Effector memory CD8-positive, alpha-beta T cell (primary cell): ENCODE data around the gene ATF3.
"Not testable (repeated sequence)": the region's sequence is repeated elsewhere in the genome, so short reads cannot be mapped to it uniquely, and the experiment has no call there.

Experiments
- ATAC-seq: fragments of 150-1000 bp; cut with Tn5 transposase; replicated peaks from 2 replicates; pipeline ENCODE4 v1.10.0; 2021; ENCODE audit warnings: mild to moderate bottlenecking, moderate library complexity
- DNase-seq, 3 experiments: peaks; one replicate each; pipeline ENCODE4 v3.0.0; 2021
- H3K27ac Mint-ChIP-seq, 2 donors: one replicate each; pipeline ENCODE4 v1.8.0; 2022; ENCODE audit warnings: mild to moderate bottlenecking in 2 of 2, mixed read lengths in 2 of 2, moderate library complexity in 2 of 2
- H3K27me3 Mint-ChIP-seq, 2 donors: one replicate each; pipeline ENCODE4 v1.8.0; 2022; ENCODE audit warnings: mixed read lengths in 2 of 2
- H3K36me3 Mint-ChIP-seq: one replicate; pipeline ENCODE4 v1.8.0; 2022; ENCODE audit warnings: mild to moderate bottlenecking, moderate library complexity, mixed read lengths; ENCODE audit not compliant: insufficient read depth
- H3K4me1 Mint-ChIP-seq, 2 donors: one replicate each; pipeline ENCODE4 v1.8.0; 2022; ENCODE audit warnings: low read depth in 2 of 2, mixed read lengths in 2 of 2
- H3K4me3 Mint-ChIP-seq, 2 donors: one replicate each; pipeline ENCODE4 v1.8.0; 2022; ENCODE audit warnings: mild to moderate bottlenecking in 2 of 2, mixed read lengths in 2 of 2, moderate library complexity in 2 of 2
- H3K9me3 Mint-ChIP-seq, 2 donors: one replicate each; pipeline ENCODE4 v1.8.0; 2022; ENCODE audit warnings: mixed read lengths in 2 of 2

ATF3 gene

GRCh38 chr1:212646588-212646987 is 38.0 kb downstream of the ATF3 start:
- DNase-seq: no peak
- Mint-ChIP-seq H3K9me3 (no peaks in the 10 kb centered on the region), H3K27ac (no peak overlapping the region), H3K4me3 (no peak overlapping the region), H3K4me1 (no peaks in the 10 kb centered on the region), H3K36me3 (no peaks in the 10 kb centered on the region), H3K27me3 (peaks cover under 1 to 45% of the 10 kb centered on the region in 2 donors)
- ATAC-seq: no peak

- H3K4me1 Mint-ChIP-seq: no peaks in the 10 kb centered on the region
- H3K27ac Mint-ChIP-seq: no peak overlapping the region
Measured at GRCh38 chr1:212647004-212647403, 38.4 kb downstream of the ATF3 start.

DNA sequence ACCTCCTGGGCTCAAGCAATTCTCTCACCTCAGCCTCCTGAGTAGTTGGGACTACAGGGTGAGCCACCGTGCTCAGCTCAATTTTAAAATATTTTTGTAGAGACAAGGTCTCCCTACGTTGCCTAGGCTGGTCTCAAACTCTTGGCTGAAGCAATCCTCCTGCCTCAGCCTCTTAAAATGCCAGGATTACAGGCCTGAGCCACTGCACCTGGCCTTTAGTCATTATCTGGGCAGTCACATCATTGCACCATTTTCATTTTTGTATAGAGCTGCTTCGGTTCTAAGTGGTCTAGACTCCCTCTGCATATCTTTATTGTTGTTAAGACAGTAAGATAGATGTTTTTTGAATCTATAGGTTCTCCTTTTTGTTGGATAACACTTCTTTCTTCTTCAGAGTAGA is 39.9 kb downstream of the ATF3 start:
- Mint-ChIP-seq H3K4me1 (no peaks in the 10 kb centered on the region), H3K4me3 (no peak overlapping the region), H3K36me3 (no peaks in the 10 kb centered on the region)

More at GRCh38 chr1:212647004-212647403, 38.4 kb downstream of the ATF3 start:
- Mint-ChIP-seq H3K4me3 (no peak overlapping the region), H3K27me3 (peaks cover 0 to 46% of the 10 kb centered on the region in 2 donors), H3K36me3 (no peaks in the 10 kb centered on the region), H3K9me3 (no peaks in the 10 kb centered on the region)
- ATAC-seq: no peak
- no peak for DNase-seq

GRCh38 chr1:212649020-212649419 is 40.5 kb downstream of the ATF3 start:
- H3K27me3 Mint-ChIP-seq: peaks cover 3 to 52% of the 10 kb centered on the region in 2 donors
- H3K27ac Mint-ChIP-seq: no peak overlapping the region
- H3K9me3 Mint-ChIP-seq: no peaks in the 10 kb centered on the region
- no peak for DNase-seq
- no peak overlapping the region for H3K4me3 Mint-ChIP-seq
- H3K36me3 Mint-ChIP-seq: no peaks in the 10 kb centered on the region
- no peak for ATAC-seq
- no peaks in the 10 kb centered on the region for H3K4me1 Mint-ChIP-seq

More for the DNA sequence above, 39.9 kb downstream of the ATF3 start:
- Mint-ChIP-seq H3K27me3 (peaks cover 0 to 50% of the 10 kb centered on the region in 2 donors), H3K9me3 (no peaks in the 10 kb centered on the region), H3K27ac (no peak overlapping the region)
- no peak for DNase-seq
- ATAC-seq: no peak

GRCh38 chr1:212650228-212650627 is 41.7 kb downstream of the ATF3 start:
- Mint-ChIP-seq H3K4me1 (no peaks in the 10 kb centered on the region), H3K9me3 (no peaks in the 10 kb centered on the region), H3K27me3 (peaks cover 12 to 52% of the 10 kb centered on the region in 2 donors), H3K36me3 (no peaks in the 10 kb centered on the region), H3K4me3 (no peak overlapping the region), H3K27ac (no peak overlapping the region)
- DNase-seq (no peak), ATAC-seq (no peak)

DNA sequence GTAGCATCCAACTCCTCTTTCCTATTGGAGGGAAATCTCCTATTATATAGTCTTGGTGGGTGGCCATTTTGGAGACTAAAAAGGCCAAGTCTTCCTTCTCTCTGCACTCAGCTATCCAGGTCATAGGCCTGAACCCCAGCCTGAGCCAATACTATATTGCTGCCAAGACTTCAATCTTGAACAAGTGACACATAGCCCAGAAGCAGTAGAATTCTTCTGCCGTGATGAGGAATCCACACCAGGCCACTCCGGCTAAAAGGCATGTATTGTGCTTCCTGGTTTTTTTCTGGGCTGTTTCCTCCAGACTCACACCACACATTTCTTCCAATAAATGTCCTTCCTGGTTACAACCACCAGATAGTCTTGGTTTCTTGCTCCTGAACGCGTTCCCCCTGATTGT is 43.0 kb downstream of the ATF3 start:
- Mint-ChIP-seq H3K9me3 (no peaks in the 10 kb centered on the region), H3K4me3 (no peak overlapping the region), H3K27me3 (peaks cover 12 to 48% of the 10 kb centered on the region in 2 donors), H3K4me1 (no peaks in the 10 kb centered on the region), H3K36me3 (no peaks in the 10 kb centered on the region), H3K27ac (no peak overlapping the region)
- DNase-seq: no peak
- no peak for ATAC-seq

GRCh38 chr1:212651977-212652376 is 43.4 kb downstream of the ATF3 start:
- Mint-ChIP-seq H3K9me3 (no peaks in the 10 kb centered on the region), H3K27me3 (peaks cover 12 to 46% of the 10 kb centered on the region in 2 donors), H3K27ac (no peak overlapping the region), H3K4me3 (no peak overlapping the region), H3K36me3 (no peaks in the 10 kb centered on the region), H3K4me1 (no peaks in the 10 kb centered on the region)
- ATAC-seq: no peak
- DNase-seq: no peak

DNA sequence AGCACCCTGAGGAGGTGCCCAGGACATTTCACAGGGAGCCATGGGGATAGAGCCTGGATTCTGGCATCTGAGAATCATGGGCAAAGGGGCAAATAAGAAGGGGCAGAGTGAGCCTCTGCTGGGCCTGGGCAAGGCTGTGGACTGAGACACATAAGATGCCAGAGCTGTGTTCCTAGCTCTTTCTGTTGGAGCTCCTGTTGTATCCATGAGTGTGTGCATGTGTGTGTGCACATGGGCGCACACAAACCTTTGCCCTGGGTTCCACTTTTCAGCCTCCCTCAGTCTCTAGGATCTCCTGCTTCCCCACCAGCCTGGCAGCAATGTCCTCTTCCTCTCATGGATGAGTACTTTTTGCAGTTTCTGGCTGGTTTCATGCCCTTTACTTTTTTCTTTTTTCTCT is 44.0 kb downstream of the ATF3 start:
- DNase-seq (no peak), ATAC-seq (no peak)
- Mint-ChIP-seq H3K4me1 (no peaks in the 10 kb centered on the region), H3K4me3 (no peak overlapping the region), H3K27me3 (peaks cover 17 to 47% of the 10 kb centered on the region in 2 donors), H3K36me3 (no peaks in the 10 kb centered on the region), H3K9me3 (no peaks in the 10 kb centered on the region), H3K27ac (no peak overlapping the region)

GRCh38 chr1:212655668-212656440 is 47.3 kb downstream of the ATF3 start:
- Mint-ChIP-seq H3K4me3 (no peak overlapping the region), H3K4me1 (no peaks in the 10 kb centered on the region), H3K27ac (no peak overlapping the region), H3K36me3 (no peaks in the 10 kb centered on the region), H3K27me3 (peaks cover 21 to 67% of the 10 kb centered on the region in 2 donors), H3K9me3 (no peaks in the 10 kb centered on the region)
- ATAC-seq (no peak), DNase-seq (no peak)

GRCh38 chr1:212656730-212657129 is 48.2 kb downstream of the ATF3 start:
- Mint-ChIP-seq H3K27ac (peak overlapping the region in 1 of 2 donors; percentile 4), H3K9me3 (no peaks in the 10 kb centered on the region), H3K36me3 (no peaks in the 10 kb centered on the region), H3K27me3 (peaks cover 21 to 67% of the 10 kb centered on the region in 2 donors), H3K4me3 (no peak overlapping the region), H3K4me1 (no peaks in the 10 kb centered on the region)
- DNase-seq: no peak
- no peak for ATAC-seq

GRCh38 chr1:212658250-212658649 is 49.7 kb downstream of the ATF3 start:
- not testable (repeated sequence) for H3K27ac Mint-ChIP-seq

GRCh38 chr1:212664409-212665199 is 56.0 kb downstream of the ATF3 start:
- ATAC-seq (no peak), DNase-seq (no peak)
- Mint-ChIP-seq H3K4me1 (peaks cover 14 to 16% of the 10 kb centered on the region in 2 donors), H3K4me3 (no peak overlapping the region), H3K36me3 (peaks cover 3% of the 10 kb centered on the region), H3K27ac (no peak overlapping the region), H3K9me3 (no peaks in the 10 kb centered on the region), H3K27me3 (peaks cover 0 to 5% of the 10 kb centered on the region in 2 donors)

More at GRCh38 chr1:212658250-212658649, 49.7 kb downstream of the ATF3 start:
- H3K27me3 Mint-ChIP-seq: peaks cover 21 to 55% of the 10 kb centered on the region in 2 donors
- H3K9me3 Mint-ChIP-seq, DNase-seq, H3K4me3 Mint-ChIP-seq, H3K36me3 Mint-ChIP-seq, ATAC-seq, H3K4me1 Mint-ChIP-seq: not testable (repeated sequence)

- H3K9me3 Mint-ChIP-seq: no peaks in the 10 kb centered on the region
- DNase-seq: peak; percentile 71 to 76 (median 75)
- H3K27ac Mint-ChIP-seq: peak overlapping the region in 1 of 2 donors; percentile 41
- peaks cover 3% of the 10 kb centered on the region for H3K36me3 Mint-ChIP-seq
- peaks cover 0 to under 1% of the 10 kb centered on the region in 2 donors for H3K27me3 Mint-ChIP-seq
- peaks cover 14 to 16% of the 10 kb centered on the region in 2 donors for H3K4me1 Mint-ChIP-seq
- ATAC-seq: peak; percentile 92
- peak overlapping the region; percentile 59 to 69 for H3K4me3 Mint-ChIP-seq
Measured at GRCh38 chr1:212665241-212666115, 56.9 kb downstream of the ATF3 start.
